ENCODE measurements around the gene INTS1.

DNA sequence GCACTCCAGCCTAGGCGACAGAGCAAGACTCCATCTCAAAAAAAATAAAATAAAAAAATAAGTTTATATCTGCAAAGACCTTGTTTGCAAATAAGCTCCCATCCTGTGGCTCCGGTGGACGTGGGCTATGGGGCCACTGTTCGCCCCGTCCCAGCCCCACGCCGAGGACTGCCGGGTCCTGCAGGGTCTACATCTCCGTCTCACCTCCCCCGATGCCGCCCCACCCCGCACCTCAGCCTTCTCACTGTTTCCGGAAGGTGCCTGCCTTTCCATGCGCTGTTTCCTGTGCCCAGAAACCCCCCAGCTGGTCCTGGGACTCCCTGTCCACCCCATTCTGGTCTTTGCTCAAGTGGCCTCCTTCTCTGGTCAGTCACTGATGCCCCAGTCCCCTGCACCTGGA, 5.0 kb upstream of the INTS1 start:
- TF ChIP-seq CTCF (IDR thresholded peaks at IDR 0.05; ENCODE audit: low read length) (no peak), EZH2 (IDR thresholded peaks at IDR 0.05; ENCODE audit: borderline replicate concordance, low read length) (no peak)

Data from OCI-LY1 (cell line).